Neutrophil (primary cell): Measurements from ENCODE around the gene MEIS2.

ENCODE experiments used
- H3K27ac ChIP-seq: fragments of 200-600 bp; sonication (generic); 2 replicates; pipeline ENCODE4 v1.5.1; 2016; ENCODE audit warnings: mild to moderate bottlenecking, moderate library complexity
- H3K27me3 ChIP-seq: fragments of 200-600 bp; sonication (generic); 2 replicates; pipeline ENCODE4 v1.6.0; 2016; ENCODE audit warnings: mild to moderate bottlenecking
- H3K36me3 ChIP-seq: fragments of 200-600 bp; sonication (generic); 2 replicates; pipeline ENCODE4 v1.5.1; 2017
- H3K4me1 ChIP-seq, 2 experiments: fragments of 200-600 bp in 1 of 2; sonication (generic) in 1 of 2; 1 replicate in 1 of 2; 2 replicates in 1 of 2; pipeline versions ENCODE4 v1.5.1 to v1.6.1; 2013 to 2016; ENCODE audit warnings: low read depth in 1 of 2, low read length in 1 of 2, mild to moderate bottlenecking in 1 of 2, moderate library complexity in 1 of 2; ENCODE audit not compliant: control insufficient read depth in 1 of 2, insufficient read depth in 1 of 2
- H3K4me3 ChIP-seq, 2 experiments: fragments of 200-600 bp in 1 of 2; sonication (generic) in 1 of 2; 1 replicate in 1 of 2; 2 replicates in 1 of 2; pipeline ENCODE4 v1.5.1; 2013 to 2016; ENCODE audit warnings: low read depth in 1 of 2, low read length in 1 of 2, mild to moderate bottlenecking in 1 of 2, moderate library complexity in 1 of 2
- H3K9me3 ChIP-seq: fragments of 200-600 bp; sonication (generic); 2 replicates; pipeline ENCODE4 v1.5.1; 2016
- TF ChIP-seq, protein P1 (sequence below): fragments of 200-600 bp; sonication (generic); IDR thresholded peaks from 2 replicates; pipeline ENCODE4 v1.5.1; 2016; ENCODE audit warnings: antibody characterized with exemption

Gene MEIS2

GRCh38 chr15:36881516-36881915 is 218.8 kb downstream of the MEIS2 start:
- Histone ChIP-seq H3K4me3 (no peak overlapping the region), H3K27me3 (peaks cover 100% of the 10 kb centered on the region), H3K27ac (no peak overlapping the region), H3K36me3 (no peaks in the 10 kb centered on the region), H3K9me3 (no peaks in the 10 kb centered on the region), H3K4me1 (no peaks in the 10 kb centered on the region)
- TF ChIP-seq, protein P1, sequence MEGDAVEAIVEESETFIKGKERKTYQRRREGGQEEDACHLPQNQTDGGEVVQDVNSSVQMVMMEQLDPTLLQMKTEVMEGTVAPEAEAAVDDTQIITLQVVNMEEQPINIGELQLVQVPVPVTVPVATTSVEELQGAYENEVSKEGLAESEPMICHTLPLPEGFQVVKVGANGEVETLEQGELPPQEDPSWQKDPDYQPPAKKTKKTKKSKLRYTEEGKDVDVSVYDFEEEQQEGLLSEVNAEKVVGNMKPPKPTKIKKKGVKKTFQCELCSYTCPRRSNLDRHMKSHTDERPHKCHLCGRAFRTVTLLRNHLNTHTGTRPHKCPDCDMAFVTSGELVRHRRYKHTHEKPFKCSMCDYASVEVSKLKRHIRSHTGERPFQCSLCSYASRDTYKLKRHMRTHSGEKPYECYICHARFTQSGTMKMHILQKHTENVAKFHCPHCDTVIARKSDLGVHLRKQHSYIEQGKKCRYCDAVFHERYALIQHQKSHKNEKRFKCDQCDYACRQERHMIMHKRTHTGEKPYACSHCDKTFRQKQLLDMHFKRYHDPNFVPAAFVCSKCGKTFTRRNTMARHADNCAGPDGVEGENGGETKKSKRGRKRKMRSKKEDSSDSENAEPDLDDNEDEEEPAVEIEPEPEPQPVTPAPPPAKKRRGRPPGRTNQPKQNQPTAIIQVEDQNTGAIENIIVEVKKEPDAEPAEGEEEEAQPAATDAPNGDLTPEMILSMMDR = no peak

DNA sequence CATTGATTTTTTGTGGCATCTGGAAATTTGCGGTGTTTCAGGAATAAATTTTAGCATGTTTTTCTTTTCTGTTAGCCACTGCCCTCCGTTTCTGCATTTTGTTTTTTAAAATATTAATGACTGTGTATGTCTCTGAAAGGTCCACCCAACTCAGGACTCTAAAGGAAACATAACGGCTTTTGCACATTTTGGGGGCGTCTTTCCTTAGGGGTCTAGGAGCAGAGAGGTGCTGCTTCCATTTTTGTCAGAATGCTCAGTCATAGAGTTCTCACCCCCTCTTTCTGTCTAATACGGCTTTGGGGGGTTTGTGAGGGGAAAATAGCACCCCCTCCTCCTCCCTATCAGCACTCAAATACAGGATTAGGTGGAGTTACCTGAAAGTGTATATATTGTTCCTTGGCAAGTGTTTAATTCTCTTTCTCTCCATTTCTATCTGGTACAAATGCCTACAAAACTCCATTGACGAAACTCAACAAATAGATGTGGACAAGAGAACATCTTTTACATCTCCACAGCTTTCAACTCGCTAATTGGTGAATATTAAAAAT is 219.4 kb downstream of the MEIS2 start:
- Histone ChIP-seq H3K4me3 (no peak overlapping the region), H3K36me3 (no peaks in the 10 kb centered on the region), H3K9me3 (no peaks in the 10 kb centered on the region), H3K27me3 (peaks cover 100% of the 10 kb centered on the region), H3K27ac (no peak overlapping the region), H3K4me1 (no peaks in the 10 kb centered on the region)
- TF ChIP-seq, protein P1 = no peak

DNA sequence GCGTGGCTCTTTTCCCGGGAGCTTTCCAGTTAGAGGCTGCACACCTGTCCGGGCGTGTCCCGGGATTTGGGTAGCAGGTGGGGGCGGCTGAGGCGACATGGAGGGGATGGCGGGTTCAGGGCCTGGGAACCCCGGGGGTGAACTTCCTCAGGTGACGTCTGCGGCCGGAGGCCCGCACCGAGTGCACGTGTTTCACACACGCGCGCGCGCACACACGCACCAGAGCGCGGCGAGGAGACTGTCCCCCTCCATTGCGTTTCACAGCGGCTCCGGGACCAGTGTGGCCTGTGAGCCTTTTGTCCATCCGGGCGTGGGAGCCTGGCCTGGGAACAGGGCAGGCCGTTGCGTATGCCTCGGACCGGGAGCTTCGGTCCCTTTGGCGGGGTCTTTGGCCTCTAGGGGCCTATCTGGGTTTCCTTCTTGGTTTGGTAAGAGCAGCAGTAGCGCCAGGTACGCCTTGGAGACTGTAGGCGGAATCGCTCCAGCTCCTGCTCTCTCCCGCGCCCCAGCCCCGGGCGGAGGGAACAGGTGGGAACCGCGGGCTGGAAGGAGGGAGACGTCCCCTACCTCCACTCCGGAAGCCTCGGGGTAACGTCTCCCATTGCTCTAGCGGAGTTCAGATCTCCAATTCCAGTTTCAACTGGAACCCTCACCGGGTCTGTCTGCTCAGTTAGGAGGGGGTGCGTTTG is 220.0 kb downstream of the MEIS2 start:
- Histone ChIP-seq H3K36me3 (no peaks in the 10 kb centered on the region), H3K4me1 (no peaks in the 10 kb centered on the region), H3K4me3 (no peak overlapping the region), H3K27me3 (peaks cover 100% of the 10 kb centered on the region), H3K27ac (no peak overlapping the region), H3K9me3 (no peaks in the 10 kb centered on the region)
- TF ChIP-seq, protein P1 = no peak

GRCh38 chr15:36879568-36880222 is 220.7 kb downstream of the MEIS2 start:
- Histone ChIP-seq H3K9me3 (no peaks in the 10 kb centered on the region), H3K4me3 (no peak overlapping the region), H3K36me3 (no peaks in the 10 kb centered on the region), H3K4me1 (no peaks in the 10 kb centered on the region), H3K27me3 (peaks cover 100% of the 10 kb centered on the region), H3K27ac (no peak overlapping the region)
- TF ChIP-seq, protein P1 = no peak

GRCh38 chr15:36878684-36879262 is 221.6 kb downstream of the MEIS2 start:
- Histone ChIP-seq H3K4me3 (no peak overlapping the region), H3K27ac (no peak overlapping the region), H3K27me3 (peaks cover 100% of the 10 kb centered on the region), H3K4me1 (no peaks in the 10 kb centered on the region), H3K9me3 (no peaks in the 10 kb centered on the region), H3K36me3 (no peaks in the 10 kb centered on the region)
- TF ChIP-seq, protein P1 = no peak
